Spleen (tissue), 11 donors: ENCODE results near the gene MOB3B. TPM values are rescaled to one million over a fixed set of nuclear protein-coding genes. Genes with fewer than 3 reads are reported as not detected.
A peak's percentile ranks its signal among the peaks of the same experiment; 100 is the strongest.

Source experiments
- DNase-seq: peaks from one replicate; pipeline ENCODE4 v3.0.0-alpha.2; 2020
- H3K27ac ChIP-seq, 8 donors: fragments of 200-600 bp; sonication (generic) in 7 of 8; 1 replicate in 4 of 8; 2 replicates in 4 of 8; pipeline versions ENCODE4 v1.5.0 to v1.8.0; 2016 to 2021; ENCODE audit warnings: inconsistent platforms in 4 of 8, mild to moderate bottlenecking in 4 of 8, moderate library complexity in 1 of 8
- H3K27me3 ChIP-seq, 7 donors: fragments of 200-600 bp; sonication (generic) in 6 of 7; replicated peaks in 1 of 7; 1 replicate in 4 of 7; 2 replicates in 3 of 7; pipeline versions ENCODE4 v1.5.0 to v1.8.0; 2016 to 2021; ENCODE audit warnings: inconsistent platforms in 3 of 7, mild to moderate bottlenecking in 1 of 7
- H3K36me3 ChIP-seq, 6 donors: fragments of 200-600 bp; sonication (generic) in 5 of 6; 1 replicate in 4 of 6; 2 replicates in 2 of 6; pipeline versions ENCODE4 v1.5.0 to v1.8.0; 2016 to 2021; ENCODE audit warnings: inconsistent platforms in 2 of 6
- H3K4me1 ChIP-seq, 6 donors: fragments of 200-600 bp; sonication (generic) in 5 of 6; 1 replicate in 3 of 6; 2 replicates in 3 of 6; pipeline versions ENCODE4 v1.5.0 to v1.8.0; 2016 to 2021; ENCODE audit warnings: inconsistent platforms in 3 of 6
- H3K4me3 ChIP-seq, 8 donors: fragments of 200-600 bp; sonication (generic) in 7 of 8; 1 replicate in 4 of 8; 2 replicates in 4 of 8; pipeline versions ENCODE4 v1.5.0 to v1.8.0; 2016 to 2021; ENCODE audit warnings: inconsistent platforms in 4 of 8, mild to moderate bottlenecking in 4 of 8, moderate library complexity in 2 of 8
- H3K9me3 ChIP-seq, 8 donors: fragments of 200-600 bp; sonication (generic) in 7 of 8; 1 replicate in 4 of 8; 2 replicates in 4 of 8; pipeline versions ENCODE4 v1.5.0 to v1.8.0; 2016 to 2021; ENCODE audit warnings: inconsistent platforms in 4 of 8
- POLR2A ChIP-seq, 3 donors: fragments of 450-650 bp; IDR thresholded peaks; one replicate each; pipeline ENCODE4 v1.5.1; 2017; ENCODE audit warnings: antibody characterized with exemption in 3 of 3, mild to moderate bottlenecking in 1 of 3
- POLR2AphosphoS5 ChIP-seq, 3 donors: sonication (generic); formaldehyde crosslinking; IDR thresholded peaks; one replicate each; pipeline ENCODE4 v1.5.1; 2017; ENCODE audit warnings: antibody characterized with exemption in 3 of 3
- WGBS, 5 donors: extraction: QIAGEN DNeasy Blood & Tissue Kit in 3 of 5; methylation state at CpG; one replicate each; pipeline versions ENCODE4 v1.1.5 to v1.1.7; 2013 to 2018; 5-methylcytosine and 5-hydroxymethylcytosine counted together
- intact Hi-C: fragments of 100-400 bp; cut with DNase I; formaldehyde crosslinking; loops from one replicate; pipeline ENCODE4 v1.15.0; 2023; ENCODE audit warnings: low total_unique reads
- polyA plus RNA-seq, 3 donors: library from polyadenylated mRNA; stranded (reverse); fragments of 200-250 nt; gene quantifications; one replicate each; pipeline ENCODE4 v1.2.1, GENCODE V29; 2013
- total RNA-seq, 7 donors: library from RNA; depleted of rRNA in 3 of 7; stranded (reverse); fragments of >200 nt in 3 of 7; fragmentation: NEBNext Ultra II Directional in 4 of 7; extraction: Animal tissue kit (Norgen Biotek cat#: 25700) in 4 of 7; gene quantifications; one replicate each; pipeline versions ENCODE4 v1.1.0 to v1.2.1, GENCODE V29; 2016 to 2021
- TF ChIP-seq, protein P1 (sequence below), 11 experiments: fragments of 200-600 bp in 7 of 11; fragments of 450-650 bp in 4 of 11; sonication (generic) in 4 of 11; IDR thresholded peaks in 8 of 11; conservative IDR thresholded peaks in 3 of 11; 1 replicate in 7 of 11; 2 replicates in 4 of 11; pipeline versions ENCODE4 v1.4.0 to v1.8.0; 2016 to 2021; ENCODE audit warnings: antibody characterized with exemption in 11 of 11, inconsistent platforms in 4 of 11, mild to moderate bottlenecking in 1 of 11
- donor health status: healthy with polysubstance abuse.
- donor health status: DM: no; HTN: no; CAD: no; lungs with moderate emphysema.
- donor health status: DM: no; HTN: no; CAD: no.
- donor health status: Bipolar disorder and iron deficiency.
- donor health status: healthy.
- donor health status: DM: no; HTN: no; CAD: no.
- donor health status: DM: yes; HTN: yes; CAD: no.

Gene MOB3B
- total and polyA plus RNA-seq, 10 donors: 9.4 to 27.7 (median 19.9) TPM

DNA sequence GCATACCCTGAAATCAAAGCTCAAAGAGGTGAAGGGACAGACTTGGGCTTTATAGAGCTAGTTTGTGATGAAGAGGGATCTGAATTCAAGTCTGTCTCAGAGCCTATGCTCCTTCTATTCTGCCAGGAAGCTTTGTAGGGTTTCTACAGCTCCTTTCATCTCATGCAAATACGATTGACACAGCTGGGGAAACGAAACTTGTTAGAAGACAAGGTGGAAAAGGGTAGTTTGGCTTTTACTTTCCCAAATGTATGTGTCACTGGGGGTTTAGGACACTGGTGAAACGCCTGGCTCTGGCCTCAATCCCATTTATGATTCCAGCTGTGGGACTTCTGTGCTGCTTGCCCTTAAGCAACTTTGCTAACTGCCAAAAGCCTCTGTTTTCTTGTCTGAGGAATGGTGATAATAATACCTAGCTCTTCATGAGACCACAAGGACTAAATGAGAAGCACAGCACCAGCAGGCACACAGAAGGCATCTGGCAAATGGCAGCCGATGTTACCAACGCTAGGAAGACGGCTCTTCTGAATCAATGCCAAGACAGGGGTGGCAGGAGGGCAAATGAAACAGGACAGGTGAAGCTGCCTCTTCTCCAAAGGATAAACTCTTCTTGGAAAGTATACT is 162.3 kb downstream of the MOB3B start:
- WGBS, 5 donors: 62 to 73% (median 69%) methylated on average over 6 of the region's 6 CpGs
- H3K4me1 ChIP-seq: peaks cover 27 to 68% (median 46%) of the 10 kb centered on the region in 6 donors
- peak overlapping the region in 4 of 8 donors; percentile 41 to 63 (median 54) for H3K27ac ChIP-seq

DNA sequence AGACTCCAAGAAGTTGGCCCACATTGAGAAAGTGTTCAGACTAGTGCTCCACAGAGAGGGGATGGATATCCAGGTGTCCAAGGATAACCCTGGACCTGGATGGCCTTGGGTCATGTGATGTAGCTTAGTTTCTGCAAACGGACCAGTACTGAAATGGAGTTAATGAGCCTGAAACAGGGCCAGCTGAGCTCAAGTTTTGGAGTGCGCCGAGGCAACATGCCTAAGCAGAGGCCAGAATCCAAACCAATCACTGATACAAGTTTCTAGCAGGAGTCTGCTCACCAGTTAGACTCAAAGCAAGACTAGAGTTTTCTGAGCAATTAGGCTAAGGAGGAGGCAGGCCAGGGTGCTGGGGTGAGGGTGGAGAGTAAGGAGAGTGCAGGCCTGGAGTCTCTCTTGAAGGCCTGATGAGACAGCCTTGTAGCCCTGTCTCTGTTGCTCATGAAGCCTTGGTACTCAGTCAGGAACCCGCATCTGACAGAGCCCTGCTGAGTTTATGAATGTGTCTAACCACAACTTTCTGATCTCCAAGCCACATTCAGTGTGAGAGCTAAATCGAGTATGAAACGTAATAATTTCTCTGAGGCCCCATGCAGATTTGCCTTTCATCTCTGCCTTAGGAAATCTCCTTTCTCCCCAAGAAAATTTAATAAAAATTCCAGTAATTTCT is 163.8 kb downstream of the MOB3B start:
- Histone ChIP-seq H3K9me3 (no peaks in the 10 kb centered on the region), H3K27me3 (no peaks in the 10 kb centered on the region), H3K27ac (peak overlapping the region in 4 of 8 donors; percentile 13 to 63 (median 43)), H3K4me1 (peaks cover 27 to 61% (median 48%) of the 10 kb centered on the region in 6 donors), H3K4me3 (no peak overlapping the region), H3K36me3 (no peaks in the 10 kb centered on the region)
- WGBS, 5 donors: 53 to 67% (median 56%) methylated on average over 6 of the region's 6 CpGs
- intact Hi-C loops: no loop called here
- no peak for TF ChIP-seq POLR2AphosphoS5 (IDR thresholded peaks at IDR 0.05)
- no peak for TF ChIP-seq POLR2A (IDR thresholded peaks at IDR 0.05)
- TF ChIP-seq, protein P1, sequence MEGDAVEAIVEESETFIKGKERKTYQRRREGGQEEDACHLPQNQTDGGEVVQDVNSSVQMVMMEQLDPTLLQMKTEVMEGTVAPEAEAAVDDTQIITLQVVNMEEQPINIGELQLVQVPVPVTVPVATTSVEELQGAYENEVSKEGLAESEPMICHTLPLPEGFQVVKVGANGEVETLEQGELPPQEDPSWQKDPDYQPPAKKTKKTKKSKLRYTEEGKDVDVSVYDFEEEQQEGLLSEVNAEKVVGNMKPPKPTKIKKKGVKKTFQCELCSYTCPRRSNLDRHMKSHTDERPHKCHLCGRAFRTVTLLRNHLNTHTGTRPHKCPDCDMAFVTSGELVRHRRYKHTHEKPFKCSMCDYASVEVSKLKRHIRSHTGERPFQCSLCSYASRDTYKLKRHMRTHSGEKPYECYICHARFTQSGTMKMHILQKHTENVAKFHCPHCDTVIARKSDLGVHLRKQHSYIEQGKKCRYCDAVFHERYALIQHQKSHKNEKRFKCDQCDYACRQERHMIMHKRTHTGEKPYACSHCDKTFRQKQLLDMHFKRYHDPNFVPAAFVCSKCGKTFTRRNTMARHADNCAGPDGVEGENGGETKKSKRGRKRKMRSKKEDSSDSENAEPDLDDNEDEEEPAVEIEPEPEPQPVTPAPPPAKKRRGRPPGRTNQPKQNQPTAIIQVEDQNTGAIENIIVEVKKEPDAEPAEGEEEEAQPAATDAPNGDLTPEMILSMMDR (IDR thresholded peaks at IDR 0.05 in 8 of 11, conservative IDR thresholded peaks at IDR 0.05 in 3 of 11): no peak
- DNase-seq: no peak

More for the DNA sequence above, 162.3 kb downstream of the MOB3B start:
- DNase-seq: no peak
- Histone ChIP-seq H3K4me3 (peak overlapping the region in 1 of 8 donors; percentile 27), H3K27me3 (no peaks in the 10 kb centered on the region), H3K36me3 (no peaks in the 10 kb centered on the region), H3K9me3 (no peaks in the 10 kb centered on the region)
- TF ChIP-seq POLR2A (IDR thresholded peaks at IDR 0.05) (no peak), POLR2AphosphoS5 (IDR thresholded peaks at IDR 0.05) (no peak)
- TF ChIP-seq, protein P1 (IDR thresholded peaks at IDR 0.05 in 8 of 11, conservative IDR thresholded peaks at IDR 0.05 in 3 of 11): no peak
- intact Hi-C loops: no loop called here

DNA sequence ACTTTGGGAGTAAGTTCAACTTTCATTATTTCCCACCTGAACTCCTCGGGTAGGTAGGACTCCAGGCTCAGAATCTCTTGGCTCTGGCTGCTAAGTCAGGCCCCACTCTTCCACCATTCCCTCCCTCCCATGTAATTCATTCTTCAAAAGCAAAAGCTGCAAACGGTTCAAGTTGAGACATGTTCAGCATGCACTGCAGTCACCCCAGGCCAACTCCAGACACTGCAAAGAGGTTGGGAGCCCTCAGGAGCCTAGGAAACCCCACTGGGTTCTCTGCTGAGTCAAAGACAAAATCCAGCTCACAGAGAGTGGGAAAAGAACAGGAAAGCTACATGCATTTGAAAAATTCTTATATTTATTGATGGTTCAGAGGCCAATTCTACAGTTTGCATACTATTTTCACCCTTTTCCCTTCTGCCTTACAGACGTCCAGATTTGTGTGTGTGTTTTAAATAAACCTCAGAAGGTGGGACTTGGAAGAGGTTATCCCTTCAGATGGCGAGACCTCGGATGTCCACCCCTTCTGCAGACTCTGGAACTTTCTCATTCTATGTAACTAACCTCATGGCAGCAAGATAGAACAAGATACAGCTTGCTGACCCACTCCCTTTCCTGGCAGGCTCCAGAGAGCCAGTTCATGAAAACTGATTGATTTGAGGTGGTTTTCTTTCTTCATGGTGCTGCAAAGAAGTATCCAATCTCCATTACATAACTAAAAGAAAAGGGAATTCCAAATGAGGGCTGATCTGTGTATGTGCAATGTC is 167.0 kb downstream of the MOB3B start:
- Histone ChIP-seq H3K9me3 (no peaks in the 10 kb centered on the region), H3K27ac (no peak overlapping the region), H3K4me3 (no peak overlapping the region), H3K4me1 (peaks cover 13 to 29% (median 23%) of the 10 kb centered on the region in 6 donors), H3K27me3 (no peaks in the 10 kb centered on the region), H3K36me3 (peaks cover 0 to 15% (median 0%) of the 10 kb centered on the region in 6 donors)
- 82 to 93% (median 85%) methylated on average over 5 of the region's 5 CpGs for WGBS, 5 donors
- TF ChIP-seq POLR2AphosphoS5 (IDR thresholded peaks at IDR 0.05) (no peak), POLR2A (IDR thresholded peaks at IDR 0.05) (no peak)
- TF ChIP-seq, protein P1 (IDR thresholded peaks at IDR 0.05 in 8 of 11, conservative IDR thresholded peaks at IDR 0.05 in 3 of 11): no peak
- intact Hi-C loops: no loop called here
- no peak for DNase-seq
